Panc1 (cell line): ENCODE measurements around the gene OGFOD2. TPM values are rescaled to one million over a fixed set of nuclear protein-coding genes. Genes with fewer than 3 reads are reported as not detected.

Experiments used
- ATAC-seq: fragments of 200-7000 bp; cut with Tn5 transposase; 2 replicates; pipeline ENCODE4 v1.9.1; 2020; ENCODE audit warnings: mild to moderate bottlenecking, moderate library complexity
- BruUV-seq: library from RNA; stranded (reverse); fragments of 400-500 nt; replicated peaks from 2 replicates; lab custom pipeline; 2021; lab: Mats Ljungman, UMichigan
- CTCF ChIA-PET: fragments of 300-600 bp; sonication (Branson Sonifier 250); formaldehyde crosslinking; loops from one replicate; lab custom pipeline; 2022; ENCODE audit warnings: antibody characterized with exemption; lab: Charles Lee
- POLR2A ChIA-PET: fragments of 300-600 bp; sonication (Branson Sonifier 250); formaldehyde crosslinking; loops from one replicate; lab custom pipeline; 2022; ENCODE audit warnings: antibody characterized with exemption; lab: Charles Lee
- DNase-seq: peaks from one replicate; pipeline ENCODE4 v3.0.0-alpha.2; 2010; ENCODE audit warnings: low read depth, low spot score
- H3K27ac ChIP-seq: 2 replicates; pipeline ENCODE4 v1.5.1; 2011; ENCODE audit warnings: mild to moderate bottlenecking, low read length, inconsistent platforms
- H3K27me3 ChIP-seq: fragments of 200-500 bp; sonication (Bioruptor generic); 2 replicates; pipeline ENCODE4 v1.6.0; 2014; ENCODE audit warnings: low read length, inconsistent platforms; ENCODE audit not compliant: control insufficient read depth, insufficient read depth
- H3K36me3 ChIP-seq: fragments of 200-500 bp; sonication (Bioruptor generic); 2 replicates; pipeline ENCODE4 v1.5.1; 2014; ENCODE audit warnings: inconsistent platforms, mild to moderate bottlenecking, low read length, moderate library complexity; ENCODE audit not compliant: control insufficient read depth, insufficient read depth
- H3K4me1 ChIP-seq: 2 replicates; pipeline ENCODE4 v1.5.1; 2011; ENCODE audit warnings: inconsistent platforms, mild to moderate bottlenecking, low read length, moderate library complexity; ENCODE audit not compliant: control insufficient read depth, insufficient read depth
- H3K4me3 ChIP-seq, 2 experiments: 2 replicates each; pipeline ENCODE4 v1.5.1; 2011 to 2012; ENCODE audit warnings: low read depth in 2 of 2, low read length in 2 of 2, mild to moderate bottlenecking in 2 of 2, inconsistent platforms in 1 of 2, moderate library complexity in 1 of 2
- H3K9me3 ChIP-seq: fragments of 200-500 bp; sonication (Bioruptor generic); 2 replicates; pipeline ENCODE4 v1.5.1; 2014; ENCODE audit warnings: low read depth, mild to moderate bottlenecking, inconsistent platforms, low read length, moderate library complexity; ENCODE audit not compliant: control insufficient read depth, insufficient read depth
- CTCF ChIP-seq: fragments of 450-650 bp; IDR thresholded peaks from 2 replicates; pipeline ENCODE4 v1.5.1; 2017; ENCODE audit warnings: mild to moderate bottlenecking
- POLR2AphosphoS5 ChIP-seq: IDR thresholded peaks from 2 replicates; pipeline ENCODE4 v1.6.1; 2012; ENCODE audit warnings: mild to moderate bottlenecking, low read depth, low read length, moderate library complexity
- REST ChIP-seq, 2 experiments: IDR thresholded peaks; 2 replicates each; pipeline ENCODE4 v1.6.1; 2011 to 2012; ENCODE audit warnings: low read depth in 2 of 2, control low read depth in 1 of 2, low read length in 1 of 2, mild to moderate bottlenecking in 1 of 2, moderate library complexity in 1 of 2; ENCODE audit not compliant: insufficient read depth in 1 of 2
- SIN3A ChIP-seq: IDR thresholded peaks from 2 replicates; pipeline ENCODE4 v1.6.1; 2012; ENCODE audit warnings: low read depth, mild to moderate bottlenecking, low read length, moderate library complexity, borderline replicate concordance; ENCODE audit not compliant: insufficient read depth
- TCF7L2 ChIP-seq: IDR thresholded peaks from 2 replicates; pipeline ENCODE4 v1.6.1; 2011; ENCODE audit warnings: mild to moderate bottlenecking, low read depth, low read length, inconsistent platforms
- in situ Hi-C: cut with HindIII; loops from 2 replicates; pipeline ENCODE4 v1.10.0; 2016; ENCODE audit warnings: low sequenced_read_pairs, low pct_unique_long_range_greater_than_20kb
- intact Hi-C: fragments of 100-400 bp; cut with micrococcal nuclease; formaldehyde crosslinking; loops from one replicate; pipeline ENCODE4 v1.10.0; 2022; ENCODE audit not compliant: unreplicated experiment
- total RNA-seq: library from RNA; stranded (reverse); gene quantifications from one replicate; pipeline ENCODE4 v1.2.1, GENCODE V29; 2021; ENCODE audit not compliant: unreplicated experiment

Gene OGFOD2
- total RNA-seq, 1 experiment from 2014 or later: 32.0 TPM

DNA sequence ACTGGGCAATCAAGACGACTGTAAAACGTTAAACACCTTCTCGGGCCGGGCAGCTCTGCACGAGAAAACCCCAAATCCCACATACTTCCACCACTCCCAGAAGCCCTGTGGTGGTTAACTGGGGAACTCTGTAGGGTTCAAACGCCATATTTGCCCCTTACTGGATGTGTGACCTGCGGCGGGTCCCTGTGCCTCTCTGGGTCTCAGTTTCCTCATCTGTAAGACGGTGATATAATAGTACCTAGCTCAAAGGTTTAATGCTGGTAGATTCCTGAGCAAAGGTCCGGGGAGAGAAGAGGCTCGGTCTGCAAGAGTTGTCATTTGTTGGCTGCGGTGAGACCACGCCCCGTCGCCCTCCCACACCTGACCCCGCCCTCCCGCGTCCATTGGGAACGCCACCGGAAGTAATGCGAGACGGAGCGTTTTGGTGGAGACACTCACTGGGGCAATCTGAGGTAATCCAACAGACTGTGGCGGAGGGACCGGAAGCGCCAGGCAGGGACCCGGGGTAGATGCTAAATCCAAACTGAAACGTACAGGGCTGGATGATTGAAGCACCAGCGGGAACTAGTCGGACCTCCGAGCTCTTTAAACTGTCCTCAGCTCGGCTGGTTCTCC, 661 bp upstream of the OGFOD2 start:
- Histone ChIP-seq H3K4me3 (peak overlapping the region; percentile 95 to 98), H3K4me1 (peaks cover 15% of the 10 kb centered on the region), H3K27ac (peak overlapping the region; percentile 98), H3K36me3 (peaks cover 7% of the 10 kb centered on the region; the same call in 1 of the 2 replicates), H3K27me3 (no peaks in the 10 kb centered on the region), H3K9me3 (no peaks in the 10 kb centered on the region)
- intact Hi-C loops (no loop called here), in situ Hi-C loops (no loop called here)
- POLR2A ChIA-PET: interaction anchor here (0.6 to 1.0 kb wide), 3 partner anchors 8 to 161 kb away, joined by 3 to 9 read pairs (median 3); partner anchors contain the start of gene ABCB9
- TF ChIP-seq SIN3A (no peak), POLR2AphosphoS5 (peak; percentile 55)
- CTCF ChIA-PET: no interaction called here
- TSS peak; percentile 90 for BruUV-seq
- DNase-seq: peak; percentile 92
- ATAC-seq: peak; percentile 92

- peaks cover 19% of the 10 kb centered on the region for H3K4me1 ChIP-seq
- no peaks in the 10 kb centered on the region for H3K27me3 ChIP-seq
- no peak for ATAC-seq
- H3K9me3 ChIP-seq: no peaks in the 10 kb centered on the region
- peaks cover 7% of the 10 kb centered on the region; the same call in 1 of the 2 replicates for H3K36me3 ChIP-seq
- intact Hi-C loops: no loop called here
- CTCF ChIA-PET: no interaction called here
- H3K27ac ChIP-seq: peak overlapping the region; percentile 98
- no peak for DNase-seq
- in situ Hi-C loops: no loop called here
- TF ChIP-seq POLR2AphosphoS5 (no peak), TCF7L2 (no peak), REST (IDR thresholded peaks at IDR 0.05; ENCODE audit: insufficient read depth in 1 of 2, low read depth in 2 of 2, low read length in 1 of 2) (no peak), CTCF (no peak), SIN3A (no peak)
- BruUV-seq: no TSS peak
- H3K4me3 ChIP-seq: peak overlapping the region; percentile 95 to 98
- POLR2A ChIA-PET: interaction anchor here (0.5 kb wide), 1 partner anchor 96 kb away, joined by 3 read pairs; no protein-coding TSS in a partner anchor
These were observed 975 bp downstream of the OGFOD2 start for GRCh38 chr12:122975790-122976647.
